Stimulated activated effector memory CD8-positive, alpha-beta T cell treated with anti-CD3 and anti-CD28 coated beads, Interleukin-12 subunit alpha, Interleukin-12 subunit beta, amount 100 ng/mL, for 72 hours (primary cell): ENCODE results near the gene BMPR2.
"Not testable (repeated sequence)": the region's sequence is repeated elsewhere in the genome, so short reads cannot be mapped to it uniquely, and the experiment has no call there.

ENCODE experiments used
- ATAC-seq: fragments of 150-1000 bp; cut with Tn5 transposase; 2 replicates; pipeline ENCODE4 v1.10.0; 2021
- DNase-seq, 2 donors: peaks; one replicate each; pipeline ENCODE4 v3.0.0; 2021 to 2022; ENCODE audit warnings: low spot score in 2 of 2
- H3K27ac Mint-ChIP-seq: one replicate; pipeline ENCODE4 v1.8.0; 2022; ENCODE audit warnings: mild to moderate bottlenecking, mixed read lengths
- H3K36me3 Mint-ChIP-seq: one replicate; pipeline ENCODE4 v1.8.0; 2022; ENCODE audit warnings: mild to moderate bottlenecking, mixed read lengths
- H3K4me1 Mint-ChIP-seq: one replicate; pipeline ENCODE4 v1.8.0; 2022; ENCODE audit warnings: mixed read lengths
- H3K4me3 Mint-ChIP-seq: one replicate; pipeline ENCODE4 v1.8.0; 2022; ENCODE audit warnings: mild to moderate bottlenecking, mixed read lengths
- H3K9me3 Mint-ChIP-seq: one replicate; pipeline ENCODE4 v1.8.0; 2022; ENCODE audit warnings: mixed read lengths

BMPR2 gene

DNA sequence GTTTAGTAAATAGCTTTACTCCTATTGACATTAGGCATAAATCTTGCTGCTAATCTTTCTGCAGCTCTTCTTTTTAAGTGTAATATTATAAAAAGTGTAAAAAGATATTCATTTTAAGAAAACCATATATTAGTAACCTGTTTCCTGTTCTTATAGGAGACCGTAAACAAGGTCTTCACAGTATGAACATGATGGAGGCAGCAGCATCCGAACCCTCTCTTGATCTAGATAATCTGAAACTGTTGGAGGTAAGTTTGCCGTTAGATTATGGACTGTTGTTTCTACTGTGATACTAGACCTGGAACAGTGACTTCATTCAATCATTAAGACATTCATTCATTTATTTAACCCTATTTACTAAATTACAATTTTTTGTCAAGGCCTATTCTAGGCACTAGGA is 138.6 kb downstream of the BMPR2 start:
- peak; percentile 89 for ATAC-seq
- no peak overlapping the region for H3K4me3 Mint-ChIP-seq
- H3K4me1 Mint-ChIP-seq: no peaks in the 10 kb centered on the region
- no peaks in the 10 kb centered on the region for H3K9me3 Mint-ChIP-seq
- no peak for DNase-seq
- H3K27ac Mint-ChIP-seq: no peak overlapping the region
- peaks cover 19% of the 10 kb centered on the region for H3K36me3 Mint-ChIP-seq

DNA sequence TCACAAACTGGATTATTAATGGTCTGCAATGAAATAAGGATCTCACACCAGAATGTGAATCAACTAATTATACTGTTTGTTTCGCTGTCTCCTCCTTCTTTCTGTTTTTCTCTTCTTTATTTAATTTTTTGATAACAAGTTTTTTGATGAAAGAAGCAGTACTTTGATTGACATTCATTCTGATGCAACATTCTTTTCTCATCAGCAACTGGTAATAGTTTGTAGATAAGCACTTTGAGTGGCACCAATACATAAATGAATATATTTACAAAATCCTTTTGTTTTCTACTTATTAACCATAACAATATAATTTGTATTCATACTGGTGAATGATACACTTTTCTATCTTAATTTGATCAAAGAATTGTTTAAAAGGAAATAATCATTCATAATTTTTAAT is 143.3 kb downstream of the BMPR2 start:
- Mint-ChIP-seq H3K36me3 (peaks cover 23% of the 10 kb centered on the region), H3K4me1 (no peaks in the 10 kb centered on the region), H3K9me3 (no peaks in the 10 kb centered on the region), H3K4me3 (no peak overlapping the region), H3K27ac (no peak overlapping the region)
- DNase-seq (no peak), ATAC-seq (no peak)

DNA sequence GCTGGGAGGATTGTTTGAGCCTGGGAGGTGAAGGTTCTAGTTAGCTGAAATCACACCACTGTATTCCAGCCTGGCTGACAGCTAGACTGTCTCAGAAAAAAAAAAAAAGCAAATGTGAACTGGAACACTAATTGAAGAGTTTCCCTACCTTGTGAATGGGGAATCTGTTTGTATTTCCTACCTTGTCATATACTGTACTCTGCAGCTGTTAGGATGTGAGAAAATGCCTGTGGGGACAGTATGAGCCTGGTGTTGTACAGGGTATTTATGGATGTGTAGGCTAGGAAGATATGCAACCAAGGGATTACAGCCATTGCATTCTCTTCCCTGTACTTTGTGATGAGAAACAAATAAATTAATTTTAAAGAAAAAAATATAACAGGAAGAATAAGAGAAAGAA is 145.3 kb downstream of the BMPR2 start:
- H3K4me3 Mint-ChIP-seq: no peak overlapping the region
- no peak overlapping the region for H3K27ac Mint-ChIP-seq
- H3K9me3 Mint-ChIP-seq: no peaks in the 10 kb centered on the region
- DNase-seq (no peak), ATAC-seq (no peak)
- no peaks in the 10 kb centered on the region for H3K4me1 Mint-ChIP-seq
- H3K36me3 Mint-ChIP-seq: peaks cover 16% of the 10 kb centered on the region

DNA sequence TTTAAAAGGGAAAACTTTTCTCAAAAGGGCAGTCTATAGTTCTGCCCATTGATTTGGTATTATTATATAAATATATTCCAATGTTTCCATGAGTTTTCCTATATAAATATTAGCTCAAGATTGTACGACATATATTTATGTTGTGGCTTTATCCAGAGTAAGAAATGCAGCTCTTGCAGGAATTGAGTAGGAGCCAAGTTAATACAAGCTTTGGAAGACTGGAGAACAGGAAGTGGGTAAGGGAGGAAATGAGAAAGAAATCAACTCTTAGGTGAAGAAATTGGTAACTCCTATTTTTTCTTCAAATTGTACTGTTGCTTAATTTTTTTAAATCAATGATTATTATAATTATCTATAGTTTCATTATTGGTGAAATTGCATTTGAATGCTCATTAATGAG is 153.3 kb downstream of the BMPR2 start:
- ATAC-seq (no peak), DNase-seq (no peak)
- H3K27ac Mint-ChIP-seq: no peak overlapping the region

DNA sequence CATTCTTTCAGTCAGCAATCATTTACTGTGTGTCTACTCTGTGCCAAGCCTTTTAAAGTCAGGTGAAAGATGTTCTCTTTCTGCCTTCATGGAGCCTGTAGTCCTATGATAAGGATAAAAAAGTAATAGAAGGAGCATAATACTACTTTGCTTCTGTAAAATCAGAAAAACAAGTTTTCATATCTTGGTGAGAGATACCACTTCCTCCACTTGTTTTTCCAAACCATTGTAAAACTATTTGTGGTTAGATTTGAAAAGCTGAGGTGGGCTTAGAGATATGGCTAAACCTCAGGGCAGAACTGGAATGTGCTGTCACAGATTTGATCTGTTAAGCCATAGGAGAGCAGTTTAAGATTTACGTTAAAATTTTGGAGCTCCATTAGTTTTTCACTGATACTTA is 153.9 kb downstream of the BMPR2 start:
- no peak overlapping the region for H3K4me3 Mint-ChIP-seq
- H3K9me3 Mint-ChIP-seq: no peaks in the 10 kb centered on the region
- no peaks in the 10 kb centered on the region for H3K4me1 Mint-ChIP-seq
- DNase-seq (no peak), ATAC-seq (peak; percentile 47)
- H3K27ac Mint-ChIP-seq: no peak overlapping the region
- H3K36me3 Mint-ChIP-seq: peaks cover 7% of the 10 kb centered on the region

More for the DNA sequence above, 153.3 kb downstream of the BMPR2 start:
- Mint-ChIP-seq H3K9me3 (no peaks in the 10 kb centered on the region), H3K4me3 (no peak overlapping the region), H3K36me3 (peaks cover 7% of the 10 kb centered on the region), H3K4me1 (no peaks in the 10 kb centered on the region)

DNA sequence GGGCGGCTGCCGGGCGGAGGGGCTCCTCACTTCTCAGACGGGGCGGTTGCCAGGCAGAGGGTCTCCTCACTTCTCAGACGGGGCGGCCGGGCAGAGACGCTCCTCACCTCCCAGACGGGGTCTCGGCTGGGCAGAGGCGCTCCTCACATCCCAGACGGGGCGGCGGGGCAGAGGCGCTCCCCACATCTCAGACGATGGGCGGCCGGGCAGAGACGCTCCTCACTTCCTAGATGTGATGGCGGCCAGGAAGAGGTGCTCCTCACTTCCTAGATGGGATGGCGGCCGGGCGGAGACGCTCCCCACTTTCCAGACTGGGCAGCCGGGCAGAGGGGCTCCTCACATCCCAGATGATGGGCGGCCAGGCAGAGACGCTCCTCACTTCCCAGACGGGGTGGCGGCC is 159.2 kb downstream of the BMPR2 start:
- H3K27ac Mint-ChIP-seq, H3K36me3 Mint-ChIP-seq, DNase-seq, ATAC-seq, H3K9me3 Mint-ChIP-seq, H3K4me1 Mint-ChIP-seq, H3K4me3 Mint-ChIP-seq: not testable (repeated sequence)

DNA sequence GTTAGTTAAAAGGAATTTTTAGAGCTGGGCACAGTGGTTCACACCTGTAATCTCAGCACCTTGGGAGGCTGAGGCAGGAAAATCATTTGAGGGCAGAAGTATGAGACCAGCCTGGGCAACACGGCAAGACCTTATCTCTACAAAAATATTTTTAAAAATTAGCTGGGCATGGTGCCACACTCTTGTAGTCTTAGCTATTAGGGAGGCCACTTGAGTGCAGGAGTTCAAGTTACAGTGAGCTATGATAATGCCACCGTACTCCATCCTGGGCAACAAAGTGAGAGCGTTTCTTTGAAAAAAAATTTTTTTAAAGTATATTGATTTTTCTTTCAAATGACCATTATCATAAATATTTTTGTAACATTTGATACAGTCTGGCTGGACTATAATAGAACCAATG is 165.0 kb downstream of the BMPR2 start:
- no peak for ATAC-seq
- Mint-ChIP-seq H3K4me1 (no peaks in the 10 kb centered on the region), H3K9me3 (no peaks in the 10 kb centered on the region), H3K4me3 (no peak overlapping the region), H3K27ac (no peak overlapping the region), H3K36me3 (no peaks in the 10 kb centered on the region)
- DNase-seq: no peak

DNA sequence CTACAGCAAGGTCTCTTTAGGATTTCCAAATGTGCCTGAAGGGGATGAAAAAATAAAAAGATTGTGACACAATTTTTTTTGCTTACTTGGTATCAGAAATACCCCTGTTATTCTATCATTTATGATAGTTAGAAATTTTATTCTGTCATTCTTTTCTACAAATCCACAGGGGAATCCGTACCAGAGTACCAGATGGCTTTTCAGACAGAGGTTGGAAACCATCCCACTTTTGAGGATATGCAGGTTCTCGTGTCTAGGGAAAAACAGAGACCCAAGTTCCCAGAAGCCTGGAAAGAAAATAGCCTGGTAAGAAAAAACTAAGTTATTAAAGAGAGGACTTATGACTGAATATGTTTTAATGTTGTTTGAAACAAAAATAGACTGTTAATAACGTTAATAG is 166.0 kb downstream of the BMPR2 start:
- Mint-ChIP-seq H3K4me3 (no peak overlapping the region), H3K27ac (no peak overlapping the region), H3K4me1 (no peaks in the 10 kb centered on the region), H3K9me3 (no peaks in the 10 kb centered on the region), H3K36me3 (no peaks in the 10 kb centered on the region)
- no peak for ATAC-seq
- DNase-seq: no peak

DNA sequence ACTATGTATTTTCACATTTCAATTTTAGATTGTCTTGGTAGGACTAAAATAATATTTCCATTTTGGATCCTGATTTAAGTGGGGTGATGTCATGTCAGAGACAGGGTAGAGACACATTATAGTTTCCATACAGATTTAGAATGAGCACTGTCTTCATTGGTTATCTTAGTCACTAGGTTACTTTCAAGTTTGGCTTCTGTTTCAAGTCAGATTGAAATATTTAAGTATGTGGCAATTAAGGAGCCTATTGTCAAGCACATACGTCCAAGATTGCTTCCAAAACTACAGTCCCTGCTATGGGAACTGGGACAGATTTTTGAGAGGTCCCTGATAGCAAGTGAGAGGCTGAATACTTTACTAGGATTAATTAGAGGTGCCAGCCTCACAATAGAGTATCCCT is 169.4 kb downstream of the BMPR2 start:
- Mint-ChIP-seq H3K27ac (no peak overlapping the region), H3K4me3 (no peak overlapping the region), H3K9me3 (no peaks in the 10 kb centered on the region), H3K4me1 (no peaks in the 10 kb centered on the region), H3K36me3 (no peaks in the 10 kb centered on the region)
- peak; percentile 73 for ATAC-seq
- DNase-seq: no peak

DNA sequence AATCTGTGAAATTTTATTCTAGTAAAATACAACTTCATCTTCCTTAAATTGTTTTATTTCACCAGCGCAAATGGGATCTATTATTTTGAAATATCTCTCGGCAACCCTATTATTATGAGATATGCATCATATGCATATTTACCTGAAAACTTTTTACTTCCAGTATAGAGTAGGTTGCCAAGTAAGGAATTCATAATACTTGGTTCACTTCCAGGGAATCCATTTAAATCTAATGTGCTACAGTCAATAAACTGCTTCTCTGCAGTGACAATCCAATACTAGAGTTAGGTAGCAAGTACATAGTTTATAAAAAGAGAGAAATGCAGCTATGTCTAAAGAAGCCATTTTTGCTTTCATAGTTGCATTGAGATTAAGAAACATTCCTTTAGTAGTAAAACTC is 169.8 kb downstream of the BMPR2 start:
- ATAC-seq (no peak), DNase-seq (no peak)
- H3K36me3 Mint-ChIP-seq: no peaks in the 10 kb centered on the region
- no peak overlapping the region for H3K4me3 Mint-ChIP-seq
- H3K4me1 Mint-ChIP-seq: no peaks in the 10 kb centered on the region
- H3K27ac Mint-ChIP-seq: no peak overlapping the region
- H3K9me3 Mint-ChIP-seq: no peaks in the 10 kb centered on the region

DNA sequence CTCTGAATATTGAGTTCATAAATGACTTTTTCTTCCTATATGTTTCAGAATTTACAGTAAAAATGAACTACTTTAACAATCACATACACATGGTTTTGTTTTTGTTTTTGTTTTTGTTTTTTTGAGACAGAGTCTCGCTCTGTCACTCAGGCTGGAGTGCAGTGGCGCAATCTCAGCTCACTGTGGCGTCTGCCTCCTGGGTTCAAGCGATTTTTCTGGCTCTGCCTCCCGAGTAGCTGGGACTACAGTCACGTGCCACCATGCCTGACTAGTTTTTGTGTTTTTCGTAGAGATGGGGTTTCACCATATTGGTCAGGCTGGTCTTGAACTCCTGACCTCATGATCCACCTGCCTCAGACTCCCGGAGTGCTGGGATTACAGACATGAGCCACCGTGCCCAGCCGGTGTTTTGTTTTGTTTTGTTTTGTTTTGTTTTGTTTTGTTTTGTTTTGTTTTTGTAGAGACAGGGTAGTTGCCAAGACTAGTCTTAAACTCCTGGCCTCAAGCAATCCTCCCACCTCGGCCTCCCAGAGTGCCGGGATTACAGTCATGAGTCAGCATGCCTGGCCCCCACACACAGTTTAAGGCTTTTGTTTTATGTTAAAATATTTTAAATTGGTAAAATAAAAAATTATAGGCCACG is 170.5 kb downstream of the BMPR2 start:
- H3K4me3 Mint-ChIP-seq, H3K36me3 Mint-ChIP-seq, H3K4me1 Mint-ChIP-seq, H3K27ac Mint-ChIP-seq, DNase-seq, ATAC-seq, H3K9me3 Mint-ChIP-seq: not testable (repeated sequence)

DNA sequence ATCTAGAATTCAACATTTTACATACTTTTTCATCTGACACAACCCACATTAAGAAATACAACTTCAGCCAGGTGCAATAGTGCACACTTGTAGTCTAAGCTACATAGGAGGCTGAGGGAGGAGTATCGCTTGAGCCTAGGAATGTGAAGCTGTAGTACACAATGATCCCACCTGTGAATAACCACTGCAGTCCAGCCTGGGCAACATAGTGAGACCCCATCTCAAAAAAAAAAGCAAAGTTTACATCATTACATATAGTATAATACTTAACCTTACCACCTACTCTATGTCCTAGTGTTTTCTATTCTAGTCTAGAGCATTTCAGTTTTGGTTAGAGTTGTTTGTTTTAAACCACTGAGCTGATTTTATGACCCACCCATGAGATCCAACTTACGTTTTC is 172.1 kb downstream of the BMPR2 start:
- no peak for ATAC-seq
- no peaks in the 10 kb centered on the region for H3K9me3 Mint-ChIP-seq
- H3K36me3 Mint-ChIP-seq: peaks cover 7% of the 10 kb centered on the region
- no peaks in the 10 kb centered on the region for H3K4me1 Mint-ChIP-seq
- DNase-seq: no peak
- H3K4me3 Mint-ChIP-seq: no peak overlapping the region
- H3K27ac Mint-ChIP-seq: no peak overlapping the region

DNA sequence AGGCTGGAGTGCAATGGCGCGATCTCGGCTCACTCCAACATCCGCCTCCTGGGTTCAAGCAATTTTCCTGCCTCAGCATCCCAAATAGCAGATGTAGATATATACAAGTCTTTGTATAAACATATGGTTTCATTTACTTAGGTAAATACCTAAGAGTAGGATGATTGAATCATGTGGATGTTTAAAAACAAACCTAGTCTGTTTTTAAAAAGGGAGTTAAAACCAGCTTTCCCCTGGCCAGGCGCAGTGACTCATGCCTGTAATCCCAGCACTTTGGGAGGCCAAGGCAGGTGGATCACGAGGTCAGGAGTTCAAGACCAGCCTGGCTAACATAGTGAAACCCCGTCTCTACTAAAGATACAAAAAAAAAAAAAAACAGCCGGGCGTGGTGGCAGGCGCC is 174.9 kb downstream of the BMPR2 start:
- H3K4me1 Mint-ChIP-seq, H3K9me3 Mint-ChIP-seq, H3K27ac Mint-ChIP-seq, DNase-seq, H3K4me3 Mint-ChIP-seq, ATAC-seq: not testable (repeated sequence)
- peaks cover 24% of the 10 kb centered on the region for H3K36me3 Mint-ChIP-seq

DNA sequence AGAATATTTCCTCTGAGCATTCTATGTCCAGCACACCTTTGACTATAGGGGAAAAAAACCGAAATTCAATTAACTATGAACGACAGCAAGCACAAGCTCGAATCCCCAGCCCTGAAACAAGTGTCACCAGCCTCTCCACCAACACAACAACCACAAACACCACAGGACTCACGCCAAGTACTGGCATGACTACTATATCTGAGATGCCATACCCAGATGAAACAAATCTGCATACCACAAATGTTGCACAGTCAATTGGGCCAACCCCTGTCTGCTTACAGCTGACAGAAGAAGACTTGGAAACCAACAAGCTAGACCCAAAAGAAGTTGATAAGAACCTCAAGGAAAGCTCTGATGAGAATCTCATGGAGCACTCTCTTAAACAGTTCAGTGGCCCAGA is 179.2 kb downstream of the BMPR2 start:
- ATAC-seq: peak; percentile 65
- H3K4me1 Mint-ChIP-seq: peaks cover 6% of the 10 kb centered on the region
- no peak overlapping the region for H3K27ac Mint-ChIP-seq
- H3K36me3 Mint-ChIP-seq: peaks cover 43% of the 10 kb centered on the region
- no peaks in the 10 kb centered on the region for H3K9me3 Mint-ChIP-seq
- no peak overlapping the region for H3K4me3 Mint-ChIP-seq
- no peak for DNase-seq

DNA sequence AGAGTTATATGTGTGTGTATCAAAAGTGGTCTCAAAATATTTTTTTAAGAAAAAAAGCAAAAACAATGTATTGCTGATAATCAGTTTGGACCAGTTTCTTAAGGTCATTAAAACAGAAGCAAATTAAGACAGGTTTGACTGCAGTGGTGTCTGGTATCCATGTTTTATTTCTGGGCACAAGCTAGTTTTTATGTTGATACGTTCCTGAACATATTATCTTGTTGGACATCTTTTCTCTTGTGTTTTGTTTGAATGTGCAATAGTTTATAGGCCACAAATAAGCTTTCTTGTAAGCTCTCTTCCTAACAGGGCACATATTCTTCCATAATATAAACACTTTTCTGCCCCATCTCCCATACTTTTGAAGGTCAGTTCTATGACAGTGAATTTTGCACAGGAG is 184.1 kb downstream of the BMPR2 start:
- DNase-seq (no peak), ATAC-seq (no peak)
- Mint-ChIP-seq H3K36me3 (peaks cover 27% of the 10 kb centered on the region), H3K9me3 (no peaks in the 10 kb centered on the region), H3K27ac (no peak overlapping the region), H3K4me1 (peaks cover 5% of the 10 kb centered on the region), H3K4me3 (no peak overlapping the region)

DNA sequence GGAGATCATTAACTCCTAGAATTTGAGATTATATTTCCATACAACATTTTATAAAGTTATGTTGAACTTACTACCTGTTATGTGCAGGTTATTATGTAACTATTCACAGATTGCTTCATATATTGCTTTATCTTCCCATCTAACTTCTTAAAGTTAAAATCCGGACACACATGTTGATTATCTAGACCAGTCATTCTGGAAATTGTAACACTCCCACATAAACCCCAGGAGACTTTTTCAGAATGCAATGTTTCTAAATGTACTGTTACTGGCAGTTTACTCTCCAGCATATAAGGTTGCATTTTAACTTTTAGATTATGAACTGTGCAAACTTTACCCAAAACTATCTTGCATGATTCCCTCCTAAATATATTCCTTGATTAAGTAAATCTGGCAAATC is 188.1 kb downstream of the BMPR2 start:
- Mint-ChIP-seq H3K27ac (no peak overlapping the region), H3K4me3 (no peak overlapping the region), H3K36me3 (peaks cover 5% of the 10 kb centered on the region), H3K4me1 (no peaks in the 10 kb centered on the region), H3K9me3 (no peaks in the 10 kb centered on the region)
- DNase-seq: no peak
- no peak for ATAC-seq

DNA sequence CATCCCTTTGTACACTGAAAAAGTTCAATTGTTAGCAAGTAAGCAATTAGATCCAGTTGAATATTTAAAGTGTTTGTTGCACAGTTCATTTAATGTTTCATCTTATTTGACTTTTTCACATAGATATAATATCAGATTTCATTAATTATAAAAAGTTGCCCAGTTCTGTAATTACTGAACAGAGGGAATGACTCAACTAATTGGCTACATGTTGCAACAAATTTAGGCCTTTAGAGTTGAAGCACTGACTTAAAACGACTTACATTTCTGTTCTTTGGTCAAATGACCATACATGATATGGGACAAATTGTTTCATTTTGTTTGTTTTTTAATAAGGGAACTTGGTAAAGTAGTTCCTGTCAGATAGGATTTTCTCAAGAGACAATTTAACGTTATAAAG is 190.2 kb downstream of the BMPR2 start:
- ATAC-seq: no peak
- no peaks in the 10 kb centered on the region for H3K36me3 Mint-ChIP-seq
- H3K4me1 Mint-ChIP-seq: no peaks in the 10 kb centered on the region
- H3K9me3 Mint-ChIP-seq: no peaks in the 10 kb centered on the region
- DNase-seq: no peak
- no peak overlapping the region for H3K27ac Mint-ChIP-seq
- H3K4me3 Mint-ChIP-seq: no peak overlapping the region
